ENCODE results near the gene PACSIN1.

GRCh38 chr6:34497411-34497810, 31.5 kb downstream of the PACSIN1 start:
- TF ChIP-seq CTCF (IDR thresholded peaks at IDR 0.05) = no peak
- TF ChIP-seq POLR2A (IDR thresholded peaks at IDR 0.05) = no peak
